Fibroblast of villous mesenchyme (primary cell): ENCODE results near the gene ISLR2. TPM values are rescaled to one million over a fixed set of nuclear protein-coding genes. Genes with fewer than 3 reads are reported as not detected.

Source experiments
- DNase-seq: peaks from one replicate; pipeline ENCODE4 v3.0.0-alpha.2; 2010; ENCODE audit warnings: low read depth
- H3K4me3 ChIP-seq: 2 replicates; pipeline ENCODE4 v1.5.1; 2011; ENCODE audit warnings: low read depth, mild to moderate bottlenecking, low read length
- total RNA-seq: library from RNA; depleted of rRNA; stranded (reverse); fragments of >200 nt; gene quantifications from 2 replicates; pipeline ENCODE4 v1.2.3, GENCODE V29; 2012
- TF ChIP-seq, protein P1 (sequence below): IDR thresholded peaks from 2 replicates; pipeline ENCODE4 v1.5.1; 2012; ENCODE audit warnings: low read depth, mild to moderate bottlenecking, low read length; ENCODE audit not compliant: insufficient read depth

The ISLR2 gene
- total RNA-seq, 1 donor = not detected

- peak overlapping the region; percentile 58 for H3K4me3 ChIP-seq
- TF ChIP-seq, protein P1, sequence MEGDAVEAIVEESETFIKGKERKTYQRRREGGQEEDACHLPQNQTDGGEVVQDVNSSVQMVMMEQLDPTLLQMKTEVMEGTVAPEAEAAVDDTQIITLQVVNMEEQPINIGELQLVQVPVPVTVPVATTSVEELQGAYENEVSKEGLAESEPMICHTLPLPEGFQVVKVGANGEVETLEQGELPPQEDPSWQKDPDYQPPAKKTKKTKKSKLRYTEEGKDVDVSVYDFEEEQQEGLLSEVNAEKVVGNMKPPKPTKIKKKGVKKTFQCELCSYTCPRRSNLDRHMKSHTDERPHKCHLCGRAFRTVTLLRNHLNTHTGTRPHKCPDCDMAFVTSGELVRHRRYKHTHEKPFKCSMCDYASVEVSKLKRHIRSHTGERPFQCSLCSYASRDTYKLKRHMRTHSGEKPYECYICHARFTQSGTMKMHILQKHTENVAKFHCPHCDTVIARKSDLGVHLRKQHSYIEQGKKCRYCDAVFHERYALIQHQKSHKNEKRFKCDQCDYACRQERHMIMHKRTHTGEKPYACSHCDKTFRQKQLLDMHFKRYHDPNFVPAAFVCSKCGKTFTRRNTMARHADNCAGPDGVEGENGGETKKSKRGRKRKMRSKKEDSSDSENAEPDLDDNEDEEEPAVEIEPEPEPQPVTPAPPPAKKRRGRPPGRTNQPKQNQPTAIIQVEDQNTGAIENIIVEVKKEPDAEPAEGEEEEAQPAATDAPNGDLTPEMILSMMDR = no peak
- no peak for DNase-seq
Measured at GRCh38 chr15:74136814-74137536, 6.6 kb downstream of the ISLR2 start.

GRCh38 chr15:74137537-74137894 lies 7.1 kb downstream of the ISLR2 start:
- H3K4me3 ChIP-seq = no peak overlapping the region
- TF ChIP-seq, protein P1 = no peak
- no peak for DNase-seq

DNA sequence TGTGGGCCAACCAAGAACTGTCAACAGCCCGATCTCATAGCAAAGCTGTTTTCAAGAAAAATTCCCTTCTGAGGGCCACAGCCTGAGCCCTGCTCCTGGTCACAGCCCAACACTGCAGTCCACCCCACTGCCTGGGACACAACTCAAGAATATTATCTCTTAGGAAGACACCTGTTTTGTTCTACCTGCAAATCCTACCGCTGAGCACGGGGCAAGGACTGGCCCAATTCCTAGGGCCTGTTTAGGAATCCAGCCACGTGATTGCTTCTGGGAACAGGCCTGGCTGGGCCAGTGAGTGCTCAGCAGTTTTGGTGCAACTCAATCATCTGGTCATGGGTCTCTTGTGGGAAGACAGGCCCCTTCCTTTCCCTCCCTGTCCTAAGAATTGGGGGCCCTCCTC lies 8.3 kb downstream of the ISLR2 start:
- TF ChIP-seq, protein P1 = no peak
- no peak for DNase-seq
- no peak overlapping the region for H3K4me3 ChIP-seq

DNA sequence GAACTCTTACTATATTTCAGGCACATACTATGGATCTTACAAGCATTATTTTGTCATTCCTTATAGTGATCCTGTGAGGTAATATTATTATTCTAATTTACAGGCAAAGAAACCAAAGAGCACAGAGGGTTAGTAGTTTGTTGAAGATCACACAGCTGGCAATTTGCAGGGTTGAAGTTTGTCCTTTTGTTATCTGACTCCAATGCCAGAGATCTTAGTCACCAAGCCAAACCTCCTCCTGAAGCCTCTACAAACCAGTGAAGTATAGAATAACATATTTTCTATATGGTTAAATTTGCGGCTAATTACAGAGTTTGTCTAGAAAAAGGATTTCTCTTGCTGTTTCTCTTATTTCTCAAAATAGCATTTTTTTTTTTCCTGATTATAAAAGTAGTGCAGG lies 11.2 kb downstream of the ISLR2 start:
- no peak for DNase-seq
- TF ChIP-seq, protein P1 = no peak
- no peak overlapping the region for H3K4me3 ChIP-seq

DNA sequence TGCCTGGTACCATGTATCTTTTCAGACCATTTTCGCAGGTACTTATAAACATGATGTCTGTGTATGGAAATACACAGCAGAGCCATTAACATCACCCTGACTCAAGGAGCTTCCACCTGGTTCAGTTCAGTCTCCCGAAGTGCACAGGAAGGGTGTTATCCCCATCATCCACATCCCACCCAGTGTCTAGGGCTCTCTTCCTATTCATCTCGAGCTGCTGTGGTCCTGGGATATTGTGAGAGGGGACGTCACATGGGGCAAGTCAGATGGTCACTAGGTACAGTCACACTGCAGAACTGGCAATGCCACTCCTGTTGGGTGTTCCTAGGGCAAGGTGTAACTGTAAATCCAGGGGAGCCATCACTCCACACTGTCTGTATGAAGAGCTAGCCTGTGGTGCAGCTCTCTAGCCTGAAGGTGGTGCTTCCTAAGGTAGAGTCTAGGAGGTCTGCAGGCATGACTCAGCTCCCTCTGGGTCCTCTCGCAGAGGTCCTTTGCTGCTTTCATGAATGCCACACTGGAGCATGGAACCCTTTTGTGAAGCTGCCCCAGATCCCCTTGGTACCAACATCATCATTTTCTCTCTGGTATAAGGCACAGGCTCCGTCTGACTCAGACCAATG lies 13.9 kb downstream of the ISLR2 start:
- TF ChIP-seq, protein P1 = peak; percentile 15

GRCh38 chr15:74146277-74146800 lies 16.0 kb downstream of the ISLR2 start:
- DNase-seq = no peak
- TF ChIP-seq, protein P1 = no peak
- H3K4me3 ChIP-seq = no peak overlapping the region

More for the DNA sequence above, 13.9 kb downstream of the ISLR2 start:
- H3K4me3 ChIP-seq = no peak overlapping the region
- DNase-seq = no peak
